Stomach (tissue), 4 donors: ENCODE measurements around the gene SEMA5B.

Experiments used
- CTCF ChIP-seq, 7 experiments: fragments of 450-650 bp in 4 of 7; fragments of 200-600 bp in 3 of 7; sonication (generic) in 3 of 7; IDR thresholded peaks; one replicate each; pipeline ENCODE4 v1.5.1; 2016 to 2019; ENCODE audit warnings: antibody characterized with exemption in 7 of 7, control low read depth in 2 of 7, mild to moderate bottlenecking in 1 of 7
- POLR2A ChIP-seq, 4 donors: fragments of 450-650 bp; IDR thresholded peaks; one replicate each; pipeline ENCODE4 v1.6.1; 2016; ENCODE audit warnings: antibody characterized with exemption in 4 of 4, control low read depth in 2 of 4, mild to moderate bottlenecking in 1 of 4, moderate library complexity in 1 of 4
- POLR2AphosphoS5 ChIP-seq, 3 donors: sonication (generic); formaldehyde crosslinking; IDR thresholded peaks; one replicate each; pipeline ENCODE4 v1.6.1; 2016; ENCODE audit warnings: antibody characterized with exemption in 3 of 3

- TF ChIP-seq CTCF (IDR thresholded peaks at IDR 0.05) (no peak), POLR2A (IDR thresholded peaks at IDR 0.05) (no peak), POLR2AphosphoS5 (IDR thresholded peaks at IDR 0.05) (no peak)
These were observed 27.8 kb upstream of the SEMA5B start for GRCh38 chr3:123055352-123055751.
